ENCODE data around the gene PMF1.

PMF1 gene

GRCh38 chr1:156232201-156232894 lies 19.5 kb downstream of the PMF1 start:
- H3K27ac ChIP-seq, result no peak overlapping the region
- TF ChIP-seq ZFX (IDR thresholded peaks at IDR 0.05), result no peak
- TF ChIP-seq CTCF (conservative IDR thresholded peaks at IDR 0.05), result no peak

GRCh38 chr1:156233426-156234127 lies 20.8 kb downstream of the PMF1 start:
- TF ChIP-seq CTCF (conservative IDR thresholded peaks at IDR 0.05) (no peak), ZFX (IDR thresholded peaks at IDR 0.05) (no peak)
- no peak overlapping the region for H3K27ac ChIP-seq

- TF ChIP-seq ZFX (IDR thresholded peaks at IDR 0.05), result no peak
- TF ChIP-seq CTCF (conservative IDR thresholded peaks at IDR 0.05), result no peak
- no peak overlapping the region for H3K27ac ChIP-seq
Measured at GRCh38 chr1:156236164-156236563, 23.4 kb downstream of the PMF1 start.

- TF ChIP-seq CTCF (conservative IDR thresholded peaks at IDR 0.05) (no peak), ZFX (IDR thresholded peaks at IDR 0.05) (no peak)
- no peak overlapping the region for H3K27ac ChIP-seq
Measured at GRCh38 chr1:156238248-156238647, 25.4 kb downstream of the PMF1 start.

GRCh38 chr1:156241311-156241811 lies 28.6 kb downstream of the PMF1 start:
- no peak overlapping the region for H3K27ac ChIP-seq
- no peak for TF ChIP-seq ZFX (IDR thresholded peaks at IDR 0.05)
- no peak for TF ChIP-seq CTCF (conservative IDR thresholded peaks at IDR 0.05)

GRCh38 chr1:156241926-156242325 lies 29.1 kb downstream of the PMF1 start, which contains the start of gene BGLAP:
Gene BGLAP, plus strand, starts transcription at chr1:156242184. Its CDS starts 48 bp downstream, at chr1:156242232.
- no peak within 1 kb of the TSS for H3K27ac ChIP-seq

More at GRCh38 chr1:156241926-156242325, 29.1 kb downstream of the PMF1 start, which contains the start of gene BGLAP:
- TF ChIP-seq CTCF (conservative IDR thresholded peaks at IDR 0.05) (no peak), ZFX (IDR thresholded peaks at IDR 0.05) (no peak)
